SIG-M5 treated with dmso at 0.1 percent for 504 hours (cell line): ENCODE measurements around the gene HPF1.
"Not testable (repeated sequence)": the region's sequence is repeated elsewhere in the genome, so short reads cannot be mapped to it uniquely, and the experiment has no call there.

Source experiments
- DNase-seq: peaks from one replicate; lab custom pipeline; 2025; ENCODE audit not compliant: unreplicated experiment; lab: John Stamatoyannopoulos, UW

HPF1 gene

DNA sequence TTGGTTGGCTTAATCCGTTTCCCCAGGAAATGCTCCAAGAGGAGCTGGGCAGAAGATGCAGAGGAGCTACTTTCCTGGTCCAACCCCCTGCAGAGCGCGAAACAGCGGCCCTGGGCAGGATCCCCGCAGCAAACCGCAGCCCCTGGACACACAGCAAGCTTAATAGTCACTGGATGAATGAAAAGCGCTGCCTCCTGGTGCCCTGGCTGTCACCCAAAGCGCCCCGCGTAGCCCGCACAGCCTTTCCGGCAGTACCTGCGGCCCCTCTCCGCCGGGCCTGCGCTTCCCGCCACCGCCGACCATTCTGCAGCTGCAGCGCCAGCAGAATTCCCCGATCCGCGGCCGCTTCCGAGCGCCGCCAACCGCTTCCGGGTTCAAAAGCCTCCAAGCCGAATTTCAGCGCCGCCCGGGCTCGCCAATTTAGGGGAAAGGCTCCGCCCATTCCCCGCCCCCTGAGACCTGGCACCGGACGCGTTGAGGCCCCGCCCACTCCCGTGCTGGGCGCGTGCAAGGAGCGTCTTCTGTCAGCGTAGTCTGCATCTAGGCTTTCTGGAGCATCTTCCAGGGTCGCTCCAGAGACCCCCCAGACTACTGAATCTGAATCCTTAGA is at the start of gene HPF1:
HPF1 (minus strand) TSS at position 370 of the 610 bp plus-strand sequence; CDS start at position 303, 67 bp downstream.
- DNase-seq: peak; percentile 85

DNA sequence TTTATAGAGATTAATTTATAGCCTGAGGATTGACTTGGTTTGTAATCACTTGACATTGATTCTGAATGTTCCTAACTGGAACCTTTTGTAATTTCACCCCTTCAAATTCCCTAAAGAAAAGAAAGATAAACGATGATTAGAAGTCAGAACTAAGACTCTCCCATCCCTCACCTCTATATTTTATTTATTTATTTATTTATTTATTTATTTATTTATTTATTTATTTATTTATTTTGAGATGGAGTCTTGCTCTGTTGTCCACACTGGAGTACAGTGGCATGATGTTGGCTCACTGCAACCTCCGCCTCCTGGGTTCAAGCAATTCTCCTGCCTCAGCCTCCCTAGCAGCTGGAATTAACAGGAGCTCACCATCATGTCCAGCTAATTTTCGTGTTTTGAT is 49.0 kb upstream of the HPF1 start:
- not testable (repeated sequence) for DNase-seq

DNA sequence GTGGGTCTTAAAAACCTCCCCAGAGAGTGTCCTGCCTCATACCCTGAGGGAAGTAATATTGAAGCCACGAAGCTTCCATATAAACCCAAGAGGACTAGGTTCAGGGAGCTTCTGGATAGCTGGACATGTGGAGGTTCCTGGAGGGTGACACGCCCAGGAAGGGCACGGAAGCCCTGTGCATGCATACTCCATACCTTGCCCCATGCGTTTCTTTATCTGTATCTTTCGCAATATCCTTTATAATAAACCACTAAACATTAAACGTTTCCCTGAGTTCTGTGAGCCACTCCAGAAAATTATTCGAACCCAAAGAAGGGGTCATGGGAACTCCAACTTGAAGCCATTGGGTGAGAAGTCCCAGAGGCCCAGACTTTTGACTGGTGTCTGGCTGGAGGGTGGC is 45.7 kb upstream of the HPF1 start:
- DNase-seq: no peak

DNA sequence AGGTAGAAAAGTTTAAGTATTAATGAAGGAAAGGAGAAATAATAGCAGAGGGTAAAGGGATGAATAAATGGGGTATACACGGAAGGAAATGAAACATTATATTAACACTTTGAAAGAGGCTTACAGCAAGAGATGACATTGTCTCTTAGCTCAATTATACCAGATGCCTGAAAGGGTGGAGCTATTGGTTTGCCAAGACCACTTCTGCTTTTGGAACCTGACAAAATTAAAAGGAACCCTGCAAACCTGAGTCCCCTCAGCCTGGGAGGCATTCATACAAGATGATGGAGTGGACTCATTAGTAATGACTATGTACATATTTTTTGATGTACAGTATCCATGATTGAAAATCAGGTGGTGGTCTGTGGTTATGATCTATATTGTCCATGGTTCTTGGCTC is 45.1 kb upstream of the HPF1 start:
- DNase-seq: no peak

DNA sequence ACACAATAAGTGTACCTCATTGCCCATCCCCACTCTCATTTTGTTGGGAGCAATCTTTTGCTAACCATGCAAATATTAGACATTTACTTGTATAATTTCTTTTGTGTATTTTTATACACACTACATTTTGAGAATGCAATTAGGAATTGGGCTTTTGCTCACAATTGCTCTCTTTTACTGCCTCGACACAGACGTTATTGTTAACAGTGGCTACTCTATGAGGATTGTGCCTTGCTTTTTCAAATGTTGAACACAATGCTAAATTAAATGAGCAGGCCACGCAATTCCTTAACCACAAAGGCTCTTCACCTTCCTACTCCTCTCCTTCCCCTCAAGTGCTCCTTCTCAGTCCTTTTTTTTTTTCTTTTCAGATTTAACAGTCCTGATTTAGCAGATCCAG is 42.8 kb upstream of the HPF1 start:
- no peak for DNase-seq

DNA sequence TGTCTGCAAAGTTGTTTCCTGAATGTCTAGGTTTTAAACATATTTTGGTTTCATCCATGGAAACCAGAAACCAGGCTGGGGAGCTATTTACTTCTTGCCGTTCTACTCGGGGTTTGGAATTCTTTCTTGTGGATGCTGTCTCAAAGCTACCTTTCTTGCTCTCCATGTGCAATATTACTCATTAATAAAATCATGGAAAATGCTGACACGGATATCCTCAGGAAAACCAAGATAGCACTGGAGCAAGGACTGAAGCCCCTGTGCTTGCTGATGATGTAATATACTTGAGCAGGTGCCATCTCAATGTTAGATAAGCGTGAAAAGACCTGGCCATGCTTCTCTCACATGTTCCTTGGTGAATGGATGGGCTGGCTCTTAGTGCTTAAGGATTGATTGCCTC is 41.5 kb upstream of the HPF1 start:
- no peak for DNase-seq

DNA sequence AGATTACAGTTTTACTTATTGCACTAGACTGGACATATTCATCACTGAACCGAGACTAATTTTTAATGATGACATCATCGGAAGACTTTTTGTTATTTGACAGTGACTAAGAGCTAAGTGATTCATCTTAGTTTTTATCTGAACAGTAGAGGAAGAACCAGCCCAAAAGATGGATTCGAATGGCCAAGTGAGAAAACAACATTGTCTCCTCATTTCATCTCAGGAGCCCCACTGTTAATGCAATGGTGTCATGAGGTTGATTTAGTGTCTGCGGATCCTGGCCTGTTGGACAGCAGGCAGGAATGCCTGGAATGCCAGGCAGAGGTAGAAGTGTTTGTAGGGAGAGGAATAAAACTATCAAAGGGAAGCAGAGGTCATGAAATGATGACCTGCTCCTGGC is 37.8 kb upstream of the HPF1 start:
- DNase-seq: no peak

DNA sequence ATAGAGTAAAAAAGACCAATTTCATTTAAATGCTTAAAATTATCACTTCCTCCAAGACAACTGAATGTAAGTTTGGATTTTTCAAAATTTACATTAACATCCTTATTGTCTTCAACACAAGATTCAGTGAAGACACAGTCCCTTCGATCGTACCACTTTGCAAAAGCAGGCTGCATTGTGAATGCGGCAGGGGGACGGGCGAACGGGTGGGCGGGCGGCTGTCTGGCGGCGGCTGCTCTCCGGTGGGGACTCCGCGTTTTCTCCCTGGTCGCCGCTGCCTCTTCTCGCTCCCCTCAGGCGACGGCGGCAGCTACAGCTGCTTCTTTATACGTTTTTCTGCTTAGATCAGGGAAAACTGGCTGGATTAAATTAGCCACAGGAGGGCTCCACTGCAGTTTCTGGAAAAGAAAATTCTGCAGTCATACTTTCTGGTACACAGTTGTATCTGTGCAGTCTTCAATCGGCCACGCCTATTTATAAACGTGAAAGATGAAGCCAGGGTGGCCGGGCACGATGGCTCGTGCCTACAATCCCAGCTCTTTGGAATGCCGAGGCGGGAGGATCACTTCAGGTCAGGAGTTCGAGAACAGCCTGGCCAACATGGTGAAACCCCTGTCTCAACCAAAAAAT is 33.9 kb upstream of the HPF1 start:
- peak; percentile 44 for DNase-seq

DNA sequence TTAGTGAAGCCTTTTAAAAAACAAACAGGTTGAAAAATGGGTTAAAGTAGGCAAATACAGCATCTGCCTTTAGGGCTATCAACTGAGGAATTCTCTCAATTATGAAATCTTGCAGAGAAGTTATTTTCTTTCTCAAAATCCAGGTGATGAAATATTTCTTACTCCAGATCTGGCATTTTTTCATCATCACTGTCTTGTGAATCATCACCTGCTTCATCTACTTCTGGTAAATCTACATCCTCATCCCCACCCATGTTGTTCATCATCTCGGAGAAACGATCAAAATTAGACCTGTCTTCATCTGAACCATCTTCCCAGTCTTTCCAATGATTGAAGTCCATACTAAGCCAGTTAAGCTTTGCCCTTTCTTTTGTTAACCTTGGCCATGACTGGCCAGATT is 33.3 kb upstream of the HPF1 start:
- DNase-seq: no peak

DNA sequence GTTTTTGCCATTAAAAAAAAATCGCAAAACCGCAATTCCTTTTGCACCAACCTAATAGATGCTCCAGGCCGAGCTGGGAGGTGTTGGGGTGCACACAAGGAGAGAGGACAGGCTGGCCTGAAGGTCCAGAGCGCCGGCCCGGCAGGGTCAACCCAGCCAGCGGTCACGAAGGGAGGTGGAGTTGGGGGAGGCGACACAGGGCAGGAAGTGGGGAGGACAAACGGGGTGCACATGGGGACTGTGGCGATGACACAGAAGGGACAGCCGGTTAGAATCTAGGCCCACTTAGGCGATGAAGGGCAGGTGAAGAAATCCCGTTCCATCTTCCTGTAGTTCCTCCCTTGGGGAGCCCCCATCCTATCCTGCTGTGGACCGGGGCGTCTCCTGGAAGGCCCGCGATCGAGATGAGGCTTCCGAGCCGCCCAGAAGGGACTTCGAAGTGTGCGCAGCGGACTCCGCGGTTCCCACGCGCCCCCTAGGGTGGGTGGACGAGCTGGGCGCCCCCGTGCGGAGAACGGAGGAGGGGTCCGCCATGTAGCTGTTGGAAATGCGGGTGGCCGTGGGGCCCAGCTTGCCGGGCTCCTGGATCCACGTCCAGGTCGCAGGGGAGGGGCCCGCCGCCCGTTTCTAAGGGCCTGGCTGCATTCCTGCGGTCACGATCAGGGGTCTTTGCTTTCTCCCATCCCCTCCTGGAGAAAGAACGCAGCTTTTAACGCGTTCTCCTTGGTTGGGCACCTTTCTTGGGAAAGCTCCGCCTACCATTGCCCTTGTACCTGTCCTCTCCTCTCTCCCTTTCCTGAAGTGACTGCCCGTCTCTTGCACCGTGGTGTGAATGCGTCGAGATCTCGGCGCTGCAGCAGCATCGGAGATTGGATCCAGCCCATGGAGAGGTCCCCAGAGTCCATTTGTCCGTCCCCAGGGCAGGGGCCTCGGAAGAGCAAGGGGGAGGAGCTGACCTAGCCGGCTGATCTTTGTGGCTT is 17.0 kb upstream of the HPF1 start:
- DNase-seq: no peak

DNA sequence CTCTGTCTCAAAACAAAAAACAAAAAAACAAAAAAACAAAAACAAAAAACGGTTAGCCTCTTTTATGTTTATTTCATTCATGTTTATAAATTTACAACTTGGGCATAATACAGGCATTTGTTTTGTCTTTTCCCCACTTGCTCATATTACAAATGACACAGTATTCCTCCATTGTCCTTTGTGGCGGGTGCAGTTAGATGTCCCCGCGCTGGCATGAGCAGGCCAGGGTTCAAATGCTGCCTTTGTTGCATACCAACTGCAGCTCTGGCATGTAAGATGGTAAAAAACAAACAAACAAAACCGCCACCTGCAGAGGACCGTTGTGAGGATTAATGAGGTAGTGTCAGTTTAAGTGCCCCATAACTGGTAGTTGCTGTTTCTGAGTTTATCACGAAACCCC is 16.1 kb upstream of the HPF1 start:
- DNase-seq: no peak

DNA sequence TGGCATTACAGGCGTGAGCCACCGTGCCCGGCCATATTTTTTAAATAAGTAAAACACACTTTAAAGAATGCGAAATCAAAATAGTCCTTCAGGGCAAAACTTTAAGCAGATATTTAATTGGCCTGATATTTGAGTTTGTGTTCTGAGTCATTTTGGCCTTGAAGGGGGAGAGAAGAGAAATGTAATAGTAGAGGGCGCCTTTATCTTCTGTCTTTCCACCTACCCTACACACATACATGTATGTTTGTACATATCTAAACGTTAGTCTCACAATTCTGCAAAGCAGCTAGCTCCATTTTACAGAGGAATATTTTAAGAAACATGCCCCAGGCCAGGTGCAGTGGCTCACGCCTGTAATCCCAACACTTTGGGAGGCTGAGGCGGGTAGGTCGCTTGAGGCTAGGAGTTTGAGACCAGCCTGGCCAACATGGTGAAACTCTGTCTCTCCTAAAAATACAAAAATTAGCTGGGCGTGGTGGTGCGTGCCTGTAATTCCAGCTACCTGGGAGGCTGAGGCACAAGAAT is 13.9 kb upstream of the HPF1 start:
- not testable (repeated sequence) for DNase-seq

DNA sequence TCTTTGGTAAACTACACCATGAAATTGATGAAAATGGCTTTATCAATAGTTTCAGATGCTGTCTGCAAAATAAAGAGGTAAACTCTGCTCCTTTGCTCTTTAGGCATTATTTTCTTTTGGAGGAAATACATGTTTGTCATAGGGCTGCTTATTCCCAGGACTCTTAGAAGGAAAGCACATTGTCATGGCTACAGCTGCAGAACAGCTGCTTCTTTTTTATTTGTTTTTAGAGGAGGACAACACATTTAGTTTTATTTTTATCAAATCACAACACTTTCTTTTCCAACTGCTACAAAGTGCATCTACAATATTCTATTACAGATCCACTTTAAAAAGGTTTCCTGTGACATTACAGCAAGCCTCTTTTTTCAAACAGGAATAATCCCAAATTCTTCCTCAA is 12.7 kb upstream of the HPF1 start:
- no peak for DNase-seq

DNA sequence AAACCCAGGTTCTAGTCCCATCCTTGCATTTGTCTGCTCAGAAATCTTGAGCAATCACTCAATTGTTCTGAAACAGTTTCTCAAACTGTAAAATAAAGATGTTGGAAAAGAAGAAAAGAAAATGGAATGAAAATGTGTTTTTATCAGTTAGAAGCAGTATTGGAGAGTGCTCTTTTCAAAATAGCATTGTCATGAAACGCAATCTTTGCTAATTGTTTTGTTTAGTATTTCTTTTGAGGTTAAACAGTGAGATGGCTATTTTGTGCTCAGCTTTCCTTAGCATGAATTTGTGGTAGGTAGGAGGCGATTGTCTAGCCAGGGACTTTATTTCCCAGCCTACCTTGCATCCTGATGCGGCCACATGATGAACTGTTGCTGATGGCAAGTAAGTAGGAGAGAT is 10.6 kb upstream of the HPF1 start:
- DNase-seq: no peak

DNA sequence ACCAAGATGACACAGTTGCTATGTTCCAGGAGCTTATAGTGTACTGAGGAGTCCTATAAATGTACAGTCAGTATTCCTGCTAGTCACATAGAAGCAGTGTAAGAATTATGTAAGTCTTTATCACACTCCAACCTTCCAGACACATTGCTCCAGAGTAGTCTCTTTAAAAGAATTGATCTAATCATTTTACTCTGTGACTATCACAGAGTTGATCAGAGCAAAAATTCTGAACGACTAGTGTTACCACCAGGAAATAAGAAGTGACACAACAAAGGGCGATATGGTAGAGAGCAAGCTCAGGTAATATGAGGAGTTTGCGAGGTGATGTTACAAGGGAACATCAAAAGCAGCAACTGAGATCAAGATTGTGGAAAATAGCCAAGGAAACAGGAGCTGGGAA is 9.0 kb upstream of the HPF1 start:
- no peak for DNase-seq

DNA sequence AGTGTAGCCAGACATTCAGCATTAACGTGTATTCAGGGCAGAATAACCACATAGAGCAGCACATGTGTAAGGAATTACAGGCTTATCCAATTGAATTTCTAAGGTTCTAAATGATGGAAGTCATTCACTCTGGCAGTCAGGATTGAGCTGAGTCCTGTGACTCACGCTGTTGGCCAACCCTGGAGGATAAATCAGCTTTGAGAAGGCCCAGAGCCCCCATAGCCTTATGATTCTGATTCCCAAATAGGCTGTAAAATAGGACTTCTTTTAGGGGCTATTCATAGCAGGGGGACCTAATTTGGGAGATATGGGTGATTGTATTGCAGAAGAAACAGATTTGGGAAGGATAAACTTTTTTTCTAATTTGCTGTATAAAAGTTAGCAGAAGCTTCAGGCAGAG is 8.1 kb upstream of the HPF1 start:
- DNase-seq: no peak

DNA sequence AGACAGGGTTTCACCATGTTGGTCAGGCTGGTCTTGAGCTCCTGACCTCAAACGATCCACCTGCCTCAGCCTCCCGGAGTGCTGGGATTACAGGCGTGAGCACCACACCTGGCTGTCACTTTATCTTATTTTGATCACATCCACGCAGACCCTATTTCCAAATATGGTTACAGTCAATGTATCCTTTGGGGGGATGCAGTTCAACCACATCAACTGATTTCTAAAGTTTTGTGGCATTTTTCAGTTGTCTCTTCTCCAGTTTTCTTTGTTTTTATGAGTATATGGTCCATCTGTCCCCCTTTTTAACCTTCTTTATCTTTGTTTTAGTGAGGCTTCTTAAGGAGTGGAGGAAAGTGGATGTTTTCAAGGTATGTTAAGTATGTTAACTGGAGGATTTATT is 4.1 kb upstream of the HPF1 start:
- DNase-seq: no peak

DNA sequence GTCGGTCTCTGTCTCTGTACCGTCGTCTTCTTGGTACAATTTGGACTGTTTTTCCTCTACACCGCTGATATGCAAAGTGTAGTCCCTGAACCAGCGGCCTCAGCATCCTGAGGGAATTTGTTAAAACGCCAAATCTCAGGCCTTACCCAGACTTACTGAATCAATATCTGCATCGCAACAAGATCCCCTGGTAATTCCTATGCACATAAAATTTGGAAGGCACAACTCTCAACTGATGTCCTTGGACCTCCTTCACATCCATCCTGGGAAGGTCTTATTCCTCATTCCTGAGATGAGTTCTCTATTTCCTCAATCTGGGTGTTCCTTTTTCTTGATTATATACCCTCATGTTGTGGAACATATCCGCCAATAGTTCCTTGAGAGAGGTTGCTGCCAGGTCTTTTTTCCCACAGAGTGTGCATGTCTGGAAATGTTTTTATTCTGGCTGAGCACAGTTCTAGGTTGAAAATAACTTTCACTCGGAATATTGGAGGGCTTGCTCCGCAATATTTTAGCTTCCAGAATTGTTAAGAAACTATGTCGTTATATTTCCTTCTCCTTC is 738 bp upstream of the HPF1 start:
- DNase-seq: no peak

DNA sequence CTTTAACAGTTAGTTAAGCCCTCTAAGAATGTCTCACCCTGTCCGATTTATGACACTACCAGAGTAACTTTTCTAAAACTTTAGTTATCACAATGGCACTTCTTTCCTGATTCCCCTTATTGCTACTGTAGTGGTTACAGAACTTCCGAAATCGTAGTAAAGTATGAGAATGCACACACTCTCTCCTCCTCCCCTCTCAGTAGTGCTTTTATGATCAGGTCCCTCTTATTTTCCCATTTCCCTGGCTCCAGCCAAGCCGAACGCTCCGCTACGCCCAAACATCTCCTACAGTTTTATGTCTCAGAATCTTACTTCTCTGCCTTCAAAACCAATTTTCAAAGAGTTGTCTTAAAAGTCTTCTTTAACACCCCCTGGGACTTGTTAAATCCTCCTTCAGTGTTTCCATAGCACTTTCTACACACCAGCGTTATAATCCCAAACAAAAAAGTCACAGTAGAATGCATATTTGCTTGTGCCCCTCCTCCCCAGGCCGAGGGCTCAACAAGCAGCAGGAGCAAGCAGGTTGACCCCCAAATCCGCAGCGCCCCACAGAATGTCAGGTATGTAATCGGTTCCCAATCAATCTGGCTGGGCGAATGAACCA is 671 bp downstream of the HPF1 start:
- peak; percentile 30 for DNase-seq

DNA sequence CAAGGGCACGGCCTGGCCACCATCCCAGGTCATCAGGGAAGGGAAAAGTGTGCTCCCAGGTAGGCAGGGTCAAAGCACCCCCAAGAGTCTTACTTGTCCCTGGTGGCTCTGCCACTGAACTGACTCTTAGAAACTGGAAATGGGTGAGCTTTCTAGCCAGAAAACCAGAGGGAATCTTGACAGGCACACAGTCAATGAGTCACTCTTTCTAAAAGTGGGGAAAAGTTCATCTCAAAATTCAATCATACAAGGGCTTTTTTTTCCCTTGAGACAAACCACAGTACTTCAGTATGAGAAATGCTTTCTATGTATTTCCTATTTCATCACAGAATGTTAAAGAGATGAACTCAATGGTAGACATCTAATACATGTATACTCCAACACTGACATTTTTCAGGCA is 12.5 kb downstream of the HPF1 start:
- DNase-seq: no peak

DNA sequence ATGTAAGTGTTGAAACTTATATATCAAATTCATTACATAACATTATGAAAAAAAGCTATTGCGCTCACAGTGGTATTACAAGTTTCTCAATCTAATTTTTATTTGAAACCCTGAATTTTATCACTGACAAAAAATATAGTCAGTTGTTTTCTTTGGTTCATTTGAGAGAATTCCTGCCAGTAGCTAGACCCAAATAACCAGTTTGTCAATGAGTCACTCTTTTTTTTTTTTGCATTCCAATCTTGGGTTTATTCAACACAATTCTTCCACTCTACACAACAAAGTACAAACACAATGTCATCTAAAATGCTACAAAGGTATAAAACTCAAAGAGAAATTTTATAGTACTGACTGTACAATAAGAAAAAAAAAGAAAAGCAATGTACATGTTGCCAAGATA is 13.1 kb downstream of the HPF1 start:
- no peak for DNase-seq
